ENCODE data around the gene PTPRG.

The PTPRG gene

DNA sequence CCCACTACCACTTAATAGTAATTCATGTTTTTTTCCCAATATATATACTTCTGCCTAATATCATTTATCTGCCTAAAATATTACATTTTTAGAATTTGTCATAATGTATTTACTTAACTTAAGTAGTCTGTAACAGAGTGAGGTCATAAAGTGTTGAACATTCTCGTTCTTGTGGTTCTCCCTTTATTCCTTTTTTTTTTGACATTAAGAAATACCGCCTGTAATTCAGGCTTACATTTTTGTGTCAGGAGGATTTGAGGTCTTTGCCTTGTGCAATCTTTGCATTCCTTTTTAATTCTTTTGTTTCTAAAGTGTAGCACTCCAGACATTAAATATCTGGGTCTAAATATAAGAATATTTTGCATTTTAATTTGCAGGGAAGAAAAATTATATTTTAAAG lies 315.4 kb downstream of the PTPRG start:
- no peak for DNase-seq

DNA sequence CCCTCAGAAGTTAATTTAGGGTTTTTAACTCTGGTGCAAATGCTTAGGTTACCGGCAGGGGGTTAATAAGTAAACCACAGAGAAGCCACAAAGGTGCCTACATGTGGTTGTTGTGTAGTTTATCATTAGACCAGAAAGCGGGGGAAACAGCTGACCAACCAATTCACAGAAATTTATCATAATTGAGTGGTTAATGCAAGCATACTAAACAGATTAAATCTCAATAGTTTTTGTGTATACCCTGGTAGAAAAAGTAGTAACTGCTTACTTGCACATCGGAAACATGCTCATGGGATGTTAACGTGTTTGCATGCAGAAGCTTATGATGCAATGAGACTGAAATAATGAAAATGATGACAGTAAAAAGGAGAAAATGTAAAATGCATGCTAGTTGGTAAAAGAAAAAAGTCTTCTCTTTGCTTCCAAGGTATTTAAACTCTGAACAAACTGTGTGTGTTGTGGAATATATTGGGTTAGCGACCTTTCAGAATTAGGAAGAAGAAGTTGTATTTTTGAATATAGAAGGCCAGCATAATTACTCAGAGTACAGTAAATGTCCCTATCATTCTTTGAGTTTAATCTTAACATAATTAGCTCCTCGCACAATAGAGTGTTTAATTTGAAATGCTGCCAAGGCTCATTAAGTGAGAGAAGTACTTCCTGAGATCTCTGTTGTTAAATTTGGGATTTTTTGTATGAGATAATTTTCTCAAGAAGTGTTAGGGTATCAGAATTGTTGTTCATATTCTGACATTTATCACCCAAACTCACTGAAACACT lies 316.2 kb downstream of the PTPRG start:
- no peak for DNase-seq

DNA sequence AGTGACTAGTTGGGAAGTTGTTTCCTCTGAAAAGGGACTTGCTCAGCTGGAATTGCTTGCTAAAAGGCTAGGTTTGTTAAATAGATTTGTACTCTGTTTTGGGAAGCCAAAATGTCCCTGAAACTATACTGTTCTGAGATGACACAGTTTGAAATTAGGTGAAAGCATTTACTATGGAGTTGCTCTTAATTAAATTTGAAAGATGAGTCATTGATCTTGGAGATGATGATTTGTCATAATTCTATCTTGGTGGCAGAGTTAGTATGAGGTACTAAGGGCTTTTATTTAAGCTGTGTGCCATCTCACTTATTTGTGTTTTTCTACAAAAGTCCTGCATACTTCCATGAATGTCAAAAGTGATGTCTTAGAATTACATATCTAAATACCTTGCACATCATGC lies 320.9 kb downstream of the PTPRG start:
- DNase-seq: no peak

GRCh38 chr3:61884794-61885193 lies 323.4 kb downstream of the PTPRG start:
- DNase-seq: no peak

DNA sequence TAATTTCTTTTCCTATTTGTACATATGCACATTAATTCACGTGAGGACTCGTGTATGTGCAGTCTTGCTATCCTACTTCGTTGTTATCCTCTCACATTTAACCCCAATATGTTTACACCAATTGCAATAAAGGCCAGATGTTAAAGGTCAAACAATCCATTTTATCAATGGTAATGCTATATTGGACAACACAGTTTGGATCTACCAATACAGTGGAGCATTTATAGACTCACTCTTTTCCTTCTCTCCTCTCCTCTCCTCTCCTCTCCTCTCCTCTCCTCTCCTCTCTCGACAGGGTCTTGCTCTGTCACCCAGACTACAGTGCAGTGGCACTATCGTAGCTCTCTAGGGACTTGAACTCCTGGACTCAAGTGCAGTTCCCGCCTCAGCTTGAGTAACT lies 324.0 kb downstream of the PTPRG start:
- DNase-seq: no peak

GRCh38 chr3:61887206-61887605 lies 325.8 kb downstream of the PTPRG start:
- no peak for DNase-seq

DNA sequence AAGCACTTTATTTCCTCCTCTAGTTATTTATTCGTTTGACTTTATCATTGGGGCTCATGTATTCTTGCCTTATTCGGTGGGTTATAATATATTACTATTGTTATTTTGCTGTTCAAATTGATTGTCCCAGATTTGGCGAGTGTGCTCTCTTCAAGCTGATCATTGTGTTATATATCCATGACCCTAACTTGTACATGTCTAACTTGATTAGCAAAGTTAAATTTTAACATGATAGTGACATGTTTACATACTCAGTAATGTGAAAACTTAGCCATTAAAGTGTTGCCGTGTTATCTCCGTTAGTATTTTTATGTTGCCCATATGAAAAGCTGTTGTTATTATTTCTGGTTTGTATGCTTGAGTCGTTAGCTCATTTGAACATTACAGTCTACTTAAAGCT lies 327.9 kb downstream of the PTPRG start:
- DNase-seq: no peak

DNA sequence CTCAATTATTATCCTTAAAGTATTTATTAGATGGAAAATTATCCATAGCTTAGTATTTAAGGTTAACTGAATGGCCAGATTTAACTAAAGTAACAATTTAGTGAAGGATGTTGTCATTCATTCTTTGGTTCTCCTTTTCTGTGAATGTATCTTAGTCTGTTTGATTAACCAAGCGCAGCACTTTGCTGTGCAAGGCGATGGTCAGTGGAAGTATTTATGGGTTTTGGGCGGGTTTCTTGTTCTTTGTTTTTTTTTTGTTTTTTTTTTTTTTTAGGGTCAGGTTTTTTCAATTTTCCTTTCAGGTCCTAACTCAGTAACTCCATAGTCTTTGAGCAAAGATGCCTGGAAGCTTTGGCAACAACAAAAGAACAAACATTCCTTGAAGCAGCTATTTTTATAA lies 328.8 kb downstream of the PTPRG start:
- DNase-seq: no peak

DNA sequence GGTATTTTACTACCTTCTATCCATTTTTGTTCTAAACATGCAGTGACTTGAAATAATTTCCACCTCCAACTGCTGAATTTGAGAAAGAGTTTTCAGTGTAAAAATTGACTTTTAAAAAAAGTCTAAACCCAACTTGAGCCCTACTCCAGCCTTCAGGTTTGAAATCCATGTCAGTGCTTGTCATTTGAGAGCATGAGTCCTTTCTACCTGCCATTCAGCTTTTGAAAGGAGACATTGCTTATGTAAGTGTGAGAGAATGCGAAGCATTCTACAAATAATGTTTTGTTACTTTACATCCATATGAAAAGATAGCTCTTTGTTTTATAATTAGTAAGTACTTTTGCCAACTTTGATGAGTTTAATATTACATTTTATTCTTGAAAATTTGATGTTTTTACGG lies 329.2 kb downstream of the PTPRG start:
- no peak for DNase-seq

DNA sequence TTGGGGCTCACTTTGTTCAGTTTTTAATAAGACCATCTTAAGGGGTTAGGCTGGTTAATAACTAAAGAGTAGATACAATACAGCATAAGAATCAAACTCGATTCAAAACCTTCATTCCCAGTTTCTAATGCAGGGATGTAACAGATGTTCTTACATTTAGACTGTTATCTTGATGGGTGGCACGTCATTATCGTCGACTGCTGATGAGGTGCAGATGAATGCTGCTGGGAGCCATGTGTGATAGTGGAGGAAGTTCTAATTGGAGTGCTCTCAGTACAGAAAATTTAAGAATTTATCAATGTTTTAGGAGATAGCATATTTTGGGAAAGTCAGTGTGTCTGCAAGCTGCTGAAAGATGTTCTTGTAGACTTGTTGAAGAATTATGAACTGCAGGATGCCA lies 331.5 kb downstream of the PTPRG start:
- DNase-seq: no peak

DNA sequence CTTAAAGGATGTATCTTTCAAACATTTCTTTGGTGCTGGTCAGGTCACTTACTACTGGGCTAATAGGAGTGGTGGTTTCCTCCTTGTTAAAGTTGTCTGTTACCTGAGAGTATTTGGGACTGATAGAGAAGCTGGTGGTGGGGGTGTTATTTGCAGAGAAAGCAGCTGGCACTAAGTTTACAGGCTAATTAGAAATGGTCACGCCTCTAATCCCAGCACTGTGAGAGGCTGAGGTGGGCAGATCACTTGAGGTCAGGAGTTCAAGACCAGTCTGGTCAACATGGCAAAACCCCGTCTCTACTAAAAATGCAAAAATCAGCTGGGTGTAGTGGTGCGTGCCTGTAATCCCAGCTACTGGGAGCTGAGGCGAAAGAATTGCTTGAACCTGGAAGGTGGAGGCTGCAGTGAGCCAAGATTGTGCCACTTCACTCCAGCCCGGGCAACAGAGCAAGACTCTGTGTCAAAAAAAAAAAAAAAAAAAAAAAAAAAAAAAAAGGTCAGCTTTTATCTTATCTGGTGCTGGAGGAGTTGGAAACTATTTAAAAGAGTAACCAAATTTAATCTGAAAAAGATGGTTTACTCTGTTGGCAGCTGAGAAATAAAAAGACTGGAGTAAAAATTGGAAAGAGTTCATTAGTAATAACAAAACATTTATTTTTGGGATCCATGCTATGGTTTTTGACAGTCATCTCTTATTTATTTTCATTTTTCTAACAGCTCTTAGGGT lies 332.6 kb downstream of the PTPRG start:
- no peak for DNase-seq

- DNase-seq: peak; percentile 4
These were observed 333.9 kb downstream of the PTPRG start for GRCh38 chr3:61894988-61895935.

DNA sequence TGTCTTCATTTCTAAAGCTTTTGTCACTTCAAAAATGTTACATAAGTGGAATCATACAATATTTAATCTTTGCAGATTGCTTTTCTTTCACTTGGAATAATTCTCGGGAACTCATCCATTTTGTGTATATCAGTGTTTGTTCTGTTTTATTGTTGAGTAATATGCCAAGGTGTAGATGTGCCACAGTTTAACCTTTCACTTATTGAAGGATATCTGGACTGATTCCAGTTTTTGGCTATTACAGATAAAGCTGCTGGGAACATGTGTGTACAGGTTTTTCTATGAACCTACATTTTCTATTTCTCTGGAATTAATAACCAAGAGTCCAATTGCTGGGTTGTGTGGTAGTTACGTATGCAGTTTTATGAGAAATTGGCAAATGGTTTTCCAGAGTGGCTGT lies 334.9 kb downstream of the PTPRG start:
- no peak for DNase-seq

GRCh38 chr3:61897848-61898247 lies 336.5 kb downstream of the PTPRG start:
- no peak for DNase-seq

- DNase-seq: no peak
These were observed 338.5 kb downstream of the PTPRG start for GRCh38 chr3:61899700-61900462.

DNA sequence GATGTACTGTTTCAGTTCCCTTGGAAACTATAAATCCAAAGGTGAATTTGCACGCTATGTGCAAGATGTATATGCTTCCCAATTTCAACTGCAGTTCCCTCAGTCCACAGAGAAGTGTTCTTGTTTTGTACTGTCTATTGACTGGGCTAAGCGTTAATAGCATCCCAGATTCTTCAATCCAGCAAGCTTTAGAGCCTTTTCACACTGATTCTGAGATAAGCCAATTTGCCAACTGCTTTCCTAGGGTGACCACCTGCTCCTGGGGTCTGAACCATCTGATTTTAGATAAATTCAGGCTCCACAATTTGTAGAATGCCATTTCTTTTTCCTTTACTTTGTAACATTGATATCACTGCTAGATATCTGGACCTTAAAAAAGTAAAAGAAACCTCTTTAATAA lies 340.1 kb downstream of the PTPRG start:
- no peak for DNase-seq

- DNase-seq: no peak
These were observed 340.6 kb downstream of the PTPRG start for GRCh38 chr3:61901986-61902385.

GRCh38 chr3:61903074-61903473 lies 341.7 kb downstream of the PTPRG start:
- DNase-seq: no peak

DNA sequence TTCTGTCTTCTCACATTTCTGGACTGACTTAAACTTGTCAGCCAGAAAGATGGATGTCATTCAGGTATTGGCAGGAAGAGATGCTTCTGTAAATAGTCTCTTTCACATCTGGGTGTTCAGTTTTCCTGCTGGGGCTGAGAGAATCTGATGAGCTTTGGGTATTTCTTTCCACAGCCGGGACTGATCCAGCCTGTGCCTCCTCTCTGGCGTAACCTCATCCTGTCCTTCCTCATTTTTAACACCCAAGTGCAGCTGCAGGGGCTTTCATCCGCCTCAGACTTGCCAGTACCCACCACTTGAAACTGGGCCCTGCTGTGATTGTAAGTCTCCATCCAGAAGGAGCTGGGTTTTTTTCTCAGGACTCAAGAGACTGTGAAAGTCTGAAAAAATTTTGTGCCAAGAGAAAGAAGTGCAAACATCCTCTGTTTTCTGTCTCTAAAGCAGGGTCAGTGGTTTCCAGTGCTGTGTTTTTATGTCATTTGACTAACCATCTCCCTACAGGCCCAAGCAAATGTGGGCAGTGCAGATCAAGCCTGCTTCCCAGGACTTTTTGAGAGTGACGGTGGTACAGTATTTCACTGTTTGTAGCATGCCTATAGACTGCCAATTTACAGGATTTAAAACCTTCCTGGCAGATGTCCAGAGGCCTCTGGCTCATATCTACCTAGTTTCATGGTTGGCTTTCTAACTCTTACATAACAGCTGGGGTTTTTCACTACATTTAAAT lies 342.7 kb downstream of the PTPRG start:
- no peak for DNase-seq

DNA sequence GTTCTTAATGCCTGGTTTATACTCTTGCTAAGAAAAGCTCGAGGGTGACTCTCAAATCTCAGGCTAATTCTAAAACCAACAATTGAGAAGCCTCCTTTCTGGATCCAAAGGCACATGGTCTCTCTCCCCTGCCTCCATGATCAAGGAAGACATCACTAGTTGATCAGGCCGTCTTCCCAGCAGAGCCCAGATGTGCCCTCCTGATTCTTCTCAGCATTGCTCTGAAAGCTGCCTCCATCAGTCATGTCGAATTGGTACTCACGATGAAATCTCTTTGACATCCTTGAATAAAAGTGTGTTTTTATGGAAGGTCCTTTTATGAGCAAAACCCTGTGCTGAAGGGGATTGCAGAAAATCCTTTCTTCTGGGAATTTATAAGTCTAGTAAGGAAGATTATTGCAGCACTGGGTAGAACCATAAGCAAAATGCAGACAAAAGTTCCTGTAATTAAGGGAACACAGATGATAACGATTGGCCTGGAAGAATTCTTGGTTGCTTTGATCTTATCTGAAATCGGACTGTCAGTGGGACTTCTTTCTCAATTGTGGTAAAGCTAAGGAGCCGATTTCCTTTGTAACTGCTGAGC lies 345.9 kb downstream of the PTPRG start:
- no peak for DNase-seq

DNA sequence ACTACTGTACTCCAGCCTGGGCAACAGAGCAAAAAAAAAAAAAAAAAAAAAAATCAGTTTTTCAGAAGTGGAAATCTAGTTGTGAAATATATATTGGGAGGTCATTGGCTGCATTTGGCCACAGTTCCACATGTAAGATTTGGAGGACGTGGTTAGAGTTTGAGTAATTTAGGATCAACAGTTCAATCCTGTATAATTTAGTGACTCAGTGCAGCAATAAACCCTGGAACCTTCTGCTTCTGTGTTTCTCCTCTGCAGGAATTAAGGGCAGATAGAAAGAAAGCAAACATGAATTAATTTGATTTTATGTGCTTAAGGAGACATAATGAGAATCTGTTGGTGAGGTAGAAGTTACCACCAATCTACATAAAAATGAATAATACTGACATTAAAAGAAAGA lies 347.0 kb downstream of the PTPRG start:
- DNase-seq: no peak

DNA sequence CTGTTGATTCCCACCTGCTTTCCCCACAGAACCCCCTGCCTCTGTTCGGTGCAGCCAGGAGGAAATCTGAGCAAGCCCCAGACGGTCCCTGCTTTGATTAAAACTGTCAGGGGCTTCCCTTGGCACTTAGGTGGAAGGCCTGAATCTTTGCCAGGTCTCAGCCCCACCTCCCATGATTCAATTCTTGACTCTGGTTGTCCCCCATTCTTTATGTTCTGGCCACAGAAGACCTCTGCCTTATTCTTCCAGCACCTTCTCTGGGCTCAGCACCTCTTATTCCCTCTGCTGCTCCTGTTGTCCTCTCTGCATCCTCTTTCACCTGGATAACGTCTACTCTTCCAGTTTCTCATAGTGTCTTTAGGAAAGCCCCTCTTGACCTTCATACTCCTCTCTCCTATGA lies 349.4 kb downstream of the PTPRG start:
- DNase-seq: no peak
